Mammary epithelial cell (primary cell): ENCODE measurements around the gene SLC6A13.

ENCODE experiments used
- CTCF ChIP-seq, 2 donors: IDR thresholded peaks in 1 of 2; conservative IDR thresholded peaks in 1 of 2; 2 replicates each; pipeline ENCODE4 v1.5.1; 2011 to 2012; ENCODE audit warnings: inconsistent platforms in 2 of 2, low read length in 2 of 2, mild to moderate bottlenecking in 2 of 2, control low read depth in 1 of 2, low read depth in 1 of 2; ENCODE audit not compliant: insufficient read depth in 1 of 2; ENCODE audit errors: extremely low read depth in 1 of 2
- EZH2 ChIP-seq: IDR thresholded peaks from 2 replicates; pipeline ENCODE4 v1.6.1; 2012; ENCODE audit warnings: low read length, inconsistent platforms, borderline replicate concordance

- TF ChIP-seq CTCF (conservative IDR thresholded peaks at IDR 0.05 in 1 of 2, IDR thresholded peaks at IDR 0.05 in 1 of 2; ENCODE audit: extremely low read depth in 1 of 2, insufficient read depth in 1 of 2, low read depth in 1 of 2, low read length in 2 of 2) (no peak), EZH2 (no peak)
Observed at GRCh38 chr12:218728-219590, 43.7 kb downstream of the SLC6A13 start.
